ENCODE data around the gene SNX8.

SNX8 gene

GRCh38 chr7:2258661-2259365 lies 55.4 kb downstream of the SNX8 start:
- H3K27ac ChIP-seq = no peak overlapping the region
- no peak for TF ChIP-seq CTCF (conservative IDR thresholded peaks at IDR 0.05)

- no peak overlapping the region for H3K27ac ChIP-seq
- no peak for TF ChIP-seq CTCF (conservative IDR thresholded peaks at IDR 0.05)
Observed at GRCh38 chr7:2257651-2258050, 56.6 kb downstream of the SNX8 start.

DNA sequence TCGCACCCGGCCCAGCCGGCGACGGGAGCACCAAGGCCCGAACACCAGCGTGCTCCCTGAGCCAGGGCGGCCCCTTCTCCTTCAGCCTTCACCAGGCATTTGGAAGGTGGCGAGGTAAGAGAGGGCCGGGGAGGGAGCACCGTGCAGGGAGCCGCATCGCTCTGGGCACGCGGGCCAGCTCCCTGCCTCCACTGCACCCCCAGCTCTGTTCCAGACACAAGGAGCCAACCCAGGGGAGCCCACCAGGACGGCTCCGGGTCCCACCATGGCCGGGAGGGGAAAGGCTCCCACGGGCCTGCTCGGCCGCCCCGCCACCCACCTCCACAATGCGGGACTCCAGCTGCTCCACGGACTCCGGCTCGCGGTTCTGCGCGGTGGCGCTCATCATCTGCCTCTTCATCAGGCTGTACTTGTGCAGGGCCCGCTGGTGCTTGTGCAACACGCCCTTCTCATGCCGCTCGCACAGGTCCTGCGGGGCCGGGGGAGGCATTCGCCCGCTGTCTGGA lies 57.1 kb downstream of the SNX8 start:
- TF ChIP-seq CTCF (conservative IDR thresholded peaks at IDR 0.05) = no peak
- no peak overlapping the region for H3K27ac ChIP-seq

GRCh38 chr7:2256306-2257045 lies 57.8 kb downstream of the SNX8 start:
- no peak overlapping the region for H3K27ac ChIP-seq
- no peak for TF ChIP-seq CTCF (conservative IDR thresholded peaks at IDR 0.05)

- no peak overlapping the region for H3K27ac ChIP-seq
Observed at GRCh38 chr7:2255145-2256139, 58.8 kb downstream of the SNX8 start.

GRCh38 chr7:2254429-2255144 lies 59.7 kb downstream of the SNX8 start:
- TF ChIP-seq CTCF (conservative IDR thresholded peaks at IDR 0.05) = no peak
- no peak overlapping the region for H3K27ac ChIP-seq

More at GRCh38 chr7:2255145-2256139, 58.8 kb downstream of the SNX8 start:
- no peak for TF ChIP-seq CTCF (conservative IDR thresholded peaks at IDR 0.05)
